HG03139 (cell line): Measurements from ENCODE around the gene NEK11.

Experiments
- ATAC-seq: cut with Tn5 transposase; IDR thresholded peaks from one replicate; pipeline ENCODE4 v1.9.1; 2021; ENCODE audit not compliant: unreplicated experiment

The NEK11 gene

GRCh38 chr3:131026321-131027151, at the start of gene NEK11, which contains the start of gene ASTE1:
TSS of gene NEK11 (plus strand) at chr3:131026877. CDS start at chr3:131029709, 2,832 bp downstream.
TSS of gene ASTE1 (minus strand) at chr3:131026825. CDS start at chr3:131025306, 1,519 bp downstream.
- ATAC-seq: peak; percentile 99

GRCh38 chr3:130979117-130979516, 47.6 kb upstream of the NEK11 start:
- no peak for ATAC-seq

GRCh38 chr3:130981469-130981868, 45.2 kb upstream of the NEK11 start:
- no peak for ATAC-seq

GRCh38 chr3:130990282-130990681, 36.4 kb upstream of the NEK11 start:
- ATAC-seq: no peak

GRCh38 chr3:130991126-130991525, 35.6 kb upstream of the NEK11 start:
- no peak for ATAC-seq

- ATAC-seq: no peak
Measured at GRCh38 chr3:130992344-130992743, 34.3 kb upstream of the NEK11 start.

GRCh38 chr3:130997289-130997688, 29.4 kb upstream of the NEK11 start:
- no peak for ATAC-seq

- ATAC-seq: no peak
Measured at GRCh38 chr3:131001071-131001470, 25.6 kb upstream of the NEK11 start.

- ATAC-seq: no peak
Measured at GRCh38 chr3:131004603-131005002, 22.1 kb upstream of the NEK11 start.

GRCh38 chr3:131007256-131007655, 19.4 kb upstream of the NEK11 start:
- no peak for ATAC-seq

GRCh38 chr3:131007782-131008181, 18.9 kb upstream of the NEK11 start:
- ATAC-seq: no peak

- ATAC-seq: no peak
Measured at GRCh38 chr3:131008326-131008725, 18.4 kb upstream of the NEK11 start.

GRCh38 chr3:131009698-131010097, 17.0 kb upstream of the NEK11 start:
- ATAC-seq: no peak

- ATAC-seq: no peak
Measured at GRCh38 chr3:131018970-131019369, 7.7 kb upstream of the NEK11 start.

- no peak for ATAC-seq
Measured at GRCh38 chr3:131020122-131020693, 6.5 kb upstream of the NEK11 start.

GRCh38 chr3:131025539-131025938, 1.1 kb upstream of the NEK11 start:
- no peak for ATAC-seq

GRCh38 chr3:131028844-131029243, 2.2 kb downstream of the NEK11 start:
- no peak for ATAC-seq

- no peak for ATAC-seq
Measured at GRCh38 chr3:131031660-131032059, 5.0 kb downstream of the NEK11 start.

GRCh38 chr3:131033480-131034080, 6.9 kb downstream of the NEK11 start:
- ATAC-seq: no peak

- no peak for ATAC-seq
Measured at GRCh38 chr3:131036200-131036816, 9.6 kb downstream of the NEK11 start.

GRCh38 chr3:131036986-131037385, 10.3 kb downstream of the NEK11 start:
- no peak for ATAC-seq

- ATAC-seq: no peak
Measured at GRCh38 chr3:131038326-131038725, 11.6 kb downstream of the NEK11 start.
